Renal pelvis (tissue), 4 donors: ENCODE measurements around the gene ICAM4. TPM values are rescaled to one million over a fixed set of nuclear protein-coding genes. Genes with fewer than 3 reads are reported as not detected.

Experiments
- DNase-seq: peaks from one replicate; pipeline ENCODE4 v3.0.0-alpha.2; 2013
- polyA plus RNA-seq, 3 donors: library from polyadenylated mRNA; unstranded; fragments of 120-200 nt; gene quantifications; one replicate each; pipeline ENCODE4 v1.2.1, GENCODE V29; 2013; ENCODE audit not compliant: insufficient read length in 3 of 3

The ICAM4 gene
- polyA plus RNA-seq, 3 donors, result 0.49 to 0.62 (median 0.53) TPM

DNA sequence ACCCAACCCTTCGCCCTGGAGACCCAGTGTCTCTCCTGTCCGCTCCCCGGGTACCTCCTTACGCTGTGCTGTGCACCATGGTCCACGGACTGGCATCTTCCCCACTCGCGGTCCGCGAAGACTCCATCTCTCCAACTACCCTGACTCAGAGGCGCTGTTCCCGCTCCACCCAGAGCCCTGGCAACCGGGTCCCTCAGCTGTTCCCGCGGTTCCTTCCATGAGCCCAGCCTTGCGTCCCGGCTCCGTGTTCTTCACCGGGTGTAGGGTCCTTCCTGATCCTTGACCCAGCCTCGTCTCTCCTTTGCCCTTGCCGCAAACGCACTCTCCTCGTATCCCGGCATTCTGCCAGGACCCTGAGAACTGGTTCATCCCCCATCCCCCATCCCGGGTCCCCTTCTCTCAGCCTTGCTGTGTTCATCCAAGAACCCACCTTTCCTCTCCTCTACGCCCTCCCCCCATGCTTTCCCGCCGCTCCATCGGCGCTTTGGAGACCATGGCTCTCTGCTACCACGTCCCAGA, 3.7 kb downstream of the ICAM4 start:
- DNase-seq, result no peak

- no peak for DNase-seq
Observed at GRCh38 chr19:10290876-10291553, 4.3 kb downstream of the ICAM4 start.

DNA sequence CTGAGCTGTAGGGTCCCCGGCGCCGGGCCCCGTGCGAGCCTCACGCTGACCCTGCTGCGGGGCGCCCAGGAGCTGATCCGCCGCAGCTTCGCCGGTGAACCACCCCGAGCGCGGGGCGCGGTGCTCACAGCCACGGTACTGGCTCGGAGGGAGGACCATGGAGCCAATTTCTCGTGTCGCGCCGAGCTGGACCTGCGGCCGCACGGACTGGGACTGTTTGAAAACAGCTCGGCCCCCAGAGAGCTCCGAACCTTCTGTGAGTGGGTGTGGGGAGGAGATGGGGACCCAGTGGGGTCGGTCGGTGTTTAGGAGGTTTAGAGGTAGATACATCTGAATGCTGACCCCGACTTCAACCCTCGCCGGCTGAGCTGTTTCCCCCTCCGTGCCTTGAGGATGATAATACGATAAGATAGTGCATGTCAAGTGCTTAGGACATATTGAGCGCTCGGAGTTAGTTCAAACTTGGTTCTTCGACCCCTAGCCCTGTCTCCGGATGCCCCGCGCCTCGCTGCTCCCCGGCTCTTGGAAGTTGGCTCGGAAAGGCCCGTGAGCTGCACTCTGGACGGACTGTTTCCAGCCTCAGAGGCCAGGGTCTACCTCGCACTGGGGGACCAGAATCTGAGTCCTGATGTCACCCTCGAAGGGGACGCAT, 4.9 kb downstream of the ICAM4 start:
- DNase-seq, result no peak

DNA sequence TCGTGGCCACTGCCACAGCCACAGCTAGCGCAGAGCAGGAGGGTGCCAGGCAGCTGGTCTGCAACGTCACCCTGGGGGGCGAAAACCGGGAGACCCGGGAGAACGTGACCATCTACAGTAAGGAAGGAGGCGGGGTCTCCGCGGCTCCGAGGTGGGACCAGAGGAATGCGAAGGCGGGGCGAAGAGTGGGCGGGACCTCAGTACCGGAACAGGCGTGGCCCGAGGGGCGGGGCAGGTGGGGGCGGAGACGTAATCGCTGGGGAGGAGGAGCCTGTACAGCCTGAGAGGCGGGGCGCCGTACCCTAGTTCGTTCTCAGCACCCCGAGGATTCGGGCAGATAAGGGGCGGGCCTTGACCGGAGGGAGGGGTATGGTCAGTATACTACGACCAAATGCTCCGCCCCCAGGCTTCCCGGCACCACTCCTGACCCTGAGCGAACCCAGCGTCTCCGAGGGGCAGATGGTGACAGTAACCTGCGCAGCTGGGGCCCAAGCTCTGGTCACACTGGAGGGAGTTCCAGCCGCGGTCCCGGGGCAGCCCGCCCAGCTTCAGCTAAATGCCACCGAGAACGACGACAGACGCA, 5.5 kb downstream of the ICAM4 start:
- no peak for DNase-seq

GRCh38 chr19:10292789-10293636, 6.3 kb downstream of the ICAM4 start:
- DNase-seq, result no peak

DNA sequence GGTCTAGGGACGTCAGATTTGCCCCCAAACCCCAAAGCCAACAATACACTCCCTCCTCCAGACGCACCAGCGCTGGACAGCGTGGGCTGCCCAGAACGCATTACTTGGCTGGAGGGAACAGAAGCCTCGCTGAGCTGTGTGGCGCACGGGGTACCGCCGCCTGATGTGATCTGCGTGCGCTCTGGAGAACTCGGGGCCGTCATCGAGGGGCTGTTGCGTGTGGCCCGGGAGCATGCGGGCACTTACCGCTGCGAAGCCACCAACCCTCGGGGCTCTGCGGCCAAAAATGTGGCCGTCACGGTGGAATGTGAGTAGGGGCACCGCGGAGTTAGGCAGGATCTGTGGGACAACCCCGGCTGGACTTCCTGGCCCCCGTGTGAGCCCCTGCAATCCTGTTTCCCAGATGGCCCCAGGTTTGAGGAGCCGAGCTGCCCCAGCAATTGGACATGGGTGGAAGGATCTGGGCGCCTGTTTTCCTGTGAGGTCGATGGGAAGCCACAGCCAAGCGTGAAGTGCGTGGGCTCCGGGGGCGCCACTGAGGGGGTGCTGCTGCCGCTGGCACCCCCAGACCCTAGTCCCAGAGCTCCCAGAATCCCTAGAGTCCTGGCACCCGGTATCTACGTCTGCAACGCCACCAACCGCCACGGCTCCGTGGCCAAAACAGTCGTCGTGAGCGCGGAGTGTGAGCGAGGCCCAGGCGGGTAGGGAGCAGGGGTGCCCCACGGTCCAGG, 7.0 kb downstream of the ICAM4 start:
- no peak for DNase-seq

DNA sequence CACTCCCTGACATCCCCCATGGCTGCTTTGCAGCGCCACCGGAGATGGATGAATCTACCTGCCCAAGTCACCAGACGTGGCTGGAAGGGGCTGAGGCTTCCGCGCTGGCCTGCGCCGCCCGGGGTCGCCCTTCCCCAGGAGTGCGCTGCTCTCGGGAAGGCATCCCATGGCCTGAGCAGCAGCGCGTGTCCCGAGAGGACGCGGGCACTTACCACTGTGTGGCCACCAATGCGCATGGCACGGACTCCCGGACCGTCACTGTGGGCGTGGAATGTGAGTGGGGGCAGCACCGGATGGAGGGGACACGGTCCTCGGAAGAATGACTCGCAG, 7.6 kb downstream of the ICAM4 start:
- DNase-seq, result no peak

GRCh38 chr19:10295305-10295846, 8.6 kb downstream of the ICAM4 start:
- no peak for DNase-seq

DNA sequence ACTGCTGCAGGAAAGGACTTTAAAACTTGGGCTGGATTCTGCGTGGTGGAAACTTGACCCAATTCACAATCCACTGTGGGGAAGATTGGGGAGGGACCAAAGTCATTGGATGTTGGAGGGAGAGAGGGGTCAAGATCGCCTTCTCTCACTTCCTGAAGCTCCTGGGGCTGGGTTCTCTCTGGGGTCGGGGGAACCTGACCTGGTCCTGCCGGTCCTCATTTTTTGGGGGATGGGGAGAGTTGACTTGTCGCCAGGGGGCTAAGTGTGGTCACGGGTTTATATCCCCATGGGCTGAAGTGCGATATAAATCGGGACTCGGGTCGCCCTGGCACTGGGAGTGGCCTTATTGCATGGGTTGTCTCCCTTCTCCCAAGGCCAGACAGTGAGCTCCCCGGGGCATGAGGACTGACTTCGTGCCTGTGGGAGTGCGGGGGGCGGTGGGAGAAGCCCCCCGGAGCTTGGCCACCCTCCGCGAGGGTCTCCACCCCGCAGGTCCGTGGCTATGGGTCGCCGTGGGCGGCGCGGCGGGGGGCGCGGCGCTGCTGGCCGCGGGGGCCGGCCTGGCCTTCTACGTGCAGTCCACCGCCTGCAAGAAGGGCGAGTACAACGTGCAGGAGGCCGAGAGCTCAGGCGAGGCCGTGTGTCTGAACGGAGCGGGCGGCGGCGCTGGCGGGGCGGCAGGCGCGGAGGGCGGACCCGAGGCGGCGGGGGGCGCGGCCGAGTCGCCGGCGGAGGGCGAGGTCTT, 9.3 kb downstream of the ICAM4 start:
- no peak for DNase-seq

DNA sequence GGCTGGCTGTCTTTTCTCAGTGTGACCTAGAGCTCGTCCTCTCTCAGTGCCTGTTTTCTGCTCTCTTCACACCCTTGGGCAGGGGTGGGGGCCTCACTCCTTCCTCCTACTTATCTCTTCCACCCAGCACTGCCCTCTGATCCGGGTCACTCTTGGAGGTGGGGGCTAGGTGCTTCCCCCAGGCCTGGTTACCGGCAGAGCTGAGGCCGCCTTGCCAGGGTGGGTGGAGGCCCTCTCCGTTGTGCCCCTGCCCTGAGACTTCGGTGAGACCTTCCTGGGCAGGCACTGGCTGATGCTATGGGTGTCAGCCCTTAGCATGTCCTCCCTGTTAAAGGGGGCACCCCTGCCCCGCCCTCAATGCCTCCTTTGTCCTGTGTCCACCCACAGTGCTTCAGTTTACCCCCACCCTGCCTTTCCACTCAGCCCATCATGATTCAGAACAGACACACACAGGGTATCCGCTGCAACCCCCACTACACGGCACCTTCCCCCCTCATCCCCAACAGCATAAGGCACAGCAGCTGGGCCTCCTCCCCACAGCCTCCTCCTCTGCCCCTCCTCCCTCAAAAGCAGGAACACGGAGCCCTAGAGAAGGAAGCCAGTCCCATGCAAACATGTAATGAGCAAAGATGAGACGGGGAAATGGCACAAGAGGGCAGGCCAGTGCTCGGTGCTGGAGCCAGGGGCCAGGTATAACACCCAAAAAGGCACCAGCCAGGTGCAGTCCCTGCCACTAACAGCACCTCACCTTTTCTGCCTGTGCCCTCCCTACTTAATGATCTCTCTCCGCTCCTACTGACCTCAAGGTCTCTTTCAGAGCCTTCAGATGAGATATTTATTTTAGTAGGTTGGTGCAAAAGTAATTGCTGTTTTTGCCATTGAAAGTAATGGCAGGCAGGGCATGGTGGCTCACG, 13.0 kb downstream of the ICAM4 start:
- no peak for DNase-seq

- DNase-seq, result no peak
Observed at GRCh38 chr19:10305139-10305806, 18.5 kb downstream of the ICAM4 start.

GRCh38 chr19:10306327-10306726, 19.6 kb downstream of the ICAM4 start:
- no peak for DNase-seq

DNA sequence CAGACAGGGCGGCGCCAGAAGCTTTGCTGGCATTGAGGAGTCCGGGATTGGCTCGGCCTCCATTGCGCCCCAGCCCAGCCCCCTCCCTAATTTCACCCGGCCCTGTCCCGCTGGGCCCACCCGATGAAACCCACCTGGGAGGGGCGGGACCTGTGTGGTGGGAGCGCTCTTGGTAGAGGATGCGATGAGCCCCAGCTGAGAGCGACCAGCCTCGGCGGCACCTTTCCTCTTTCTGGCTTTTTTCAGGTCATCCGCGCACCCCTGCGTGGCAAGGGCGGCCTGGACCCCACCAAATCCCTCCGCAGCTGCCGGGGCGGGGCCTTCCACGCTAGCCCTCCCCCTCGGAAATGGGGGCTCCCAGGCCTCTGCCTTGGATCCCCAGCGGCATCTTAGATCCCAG, 22.7 kb downstream of the ICAM4 start, which contains the start of gene ZGLP1:
Gene ZGLP1, minus strand, starts transcription at position 393 of the 400 bp plus-strand sequence.
- no peak for DNase-seq

GRCh38 chr19:10315335-10316214, 28.8 kb downstream of the ICAM4 start, which contains the start of gene FDX2:
Gene FDX2, minus strand, starts transcription at chr19:10316015. Its CDS starts 19 bp downstream, at chr19:10315996.
- DNase-seq, result peak; percentile 79

- DNase-seq, result no peak
Observed at GRCh38 chr19:10316229-10317044, 29.7 kb downstream of the ICAM4 start.

- no peak for DNase-seq
Observed at GRCh38 chr19:10317045-10317856, 30.5 kb downstream of the ICAM4 start.
